GM12878 (cell line): ENCODE data around the gene DIO3. TPM values are rescaled to one million over a fixed set of nuclear protein-coding genes. Genes with fewer than 3 reads are reported as not detected.

ENCODE experiments used
- CUX1 ChIP-seq: IDR thresholded peaks from 2 replicates; pipeline ENCODE4 v1.6.1; 2012; ENCODE audit warnings: improper control_type of control experiment, low read depth, low read length; ENCODE audit not compliant: insufficient replicate concordance
- KDM1A ChIP-seq: fragments of 200-600 bp; sonication (generic); IDR thresholded peaks from 2 replicates; pipeline ENCODE4 v1.6.1; 2016; ENCODE audit warnings: borderline replicate concordance
- NFIC ChIP-seq: IDR thresholded peaks from 2 replicates; pipeline ENCODE4 v1.6.1; 2012; ENCODE audit warnings: low read depth, mild to moderate bottlenecking, inconsistent platforms, low read length, moderate library complexity
- POLR2AphosphoS5 ChIP-seq: IDR thresholded peaks from 2 replicates; pipeline ENCODE4 v1.6.1; 2011; ENCODE audit warnings: mild to moderate bottlenecking, low read length, inconsistent platforms
- ZNF592 ChIP-seq: fragments of 450-650 bp; IDR thresholded peaks from 2 replicates; pipeline ENCODE4 v1.6.1; 2017; ENCODE audit warnings: mild to moderate bottlenecking, moderate library complexity
- polyA plus RNA-seq, 11 experiments: library from polyadenylated mRNA; depleted of rRNA in 4 of 11; unstranded in 6 of 11; stranded (reverse) in 5 of 11; fragments of >200 nt; fragmentation: Nextera tagmentation in 4 of 11; fragmentation: Illumina TruSeq in 1 of 11; extraction: Ambion mirVana in 4 of 11; extraction: Trizol in 1 of 11; gene quantifications; 1 replicate in 1 of 11; 2 replicates in 10 of 11; pipeline versions ENCODE4 v1.2.1 to v1.2.3, GENCODE V29; 2011 to 2016; ENCODE audit warnings: inconsistent platforms in 2 of 11, missing spikeins in 2 of 11, low read depth in 1 of 11
- total RNA-seq, 4 experiments: library from RNA; depleted of rRNA in 3 of 4; stranded (reverse); fragments of >200 nt in 3 of 4; fragmentation: Illumina TruSeq in 1 of 4; extraction: Trizol in 1 of 4; gene quantifications; 2 replicates each; pipeline versions ENCODE4 v1.2.1 to v1.2.3, GENCODE V29; 2013 to 2021

DIO3 gene
- total and polyA plus RNA-seq, 10 of the 15 experiments (the other 5 are each of a cell fraction or from before 2014, with no cell fraction given) = not detected

GRCh38 chr14:101563654-101564443 lies 2.6 kb downstream of the DIO3 start (continued):
- TF ChIP-seq CUX1 = no peak
- no peak for TF ChIP-seq POLR2AphosphoS5
- no peak for TF ChIP-seq KDM1A
- no peak for TF ChIP-seq NFIC
- TF ChIP-seq ZNF592 = no peak
